ENCODE data around the gene NEK4.

The NEK4 gene

GRCh38 chr3:52817221-52817620, 46.5 kb upstream of the NEK4 start:
- TF ChIP-seq POLR2AphosphoS5 (IDR thresholded peaks at IDR 0.05; ENCODE audit: low read depth) (no peak), REST (IDR thresholded peaks at IDR 0.05; ENCODE audit: insufficient replicate concordance, low read depth) (no peak), SPI1 (IDR thresholded peaks at IDR 0.05; ENCODE audit: borderline replicate concordance, low read depth) (no peak)
- no peaks in the 10 kb centered on the region for H3K27me3 ChIP-seq (ENCODE audit: insufficient read depth, poor library complexity, severe bottlenecking)
- no peak overlapping the region for H3K27ac ChIP-seq (replicated peaks)
- H3K4me3 ChIP-seq (replicated peaks; ENCODE audit: insufficient read depth, low read length): no peak overlapping the region
- no peak for DNase-seq (ENCODE audit: low read depth in 1 of 2, low spot score in 1 of 2)

- DNase-seq (ENCODE audit: low read depth in 1 of 2, low spot score in 1 of 2): no peak
- TF ChIP-seq CTCF (IDR thresholded peaks at IDR 0.05; ENCODE audit: insufficient read depth, low read length): no peak
- TF ChIP-seq SPI1 (IDR thresholded peaks at IDR 0.05; ENCODE audit: borderline replicate concordance, low read depth): no peak
- TF ChIP-seq GABPA (IDR thresholded peaks at IDR 0.05; ENCODE audit: low read depth): no peak
- TF ChIP-seq REST (IDR thresholded peaks at IDR 0.05; ENCODE audit: insufficient replicate concordance, low read depth): no peak
- TF ChIP-seq POLR2AphosphoS5 (IDR thresholded peaks at IDR 0.05; ENCODE audit: low read depth): no peak
- no peak overlapping the region for H3K27ac ChIP-seq (replicated peaks)
- no peaks in the 10 kb centered on the region for H3K27me3 ChIP-seq (ENCODE audit: insufficient read depth, poor library complexity, severe bottlenecking)
- no peak overlapping the region for H3K4me3 ChIP-seq (replicated peaks; ENCODE audit: insufficient read depth, low read length)
Measured at GRCh38 chr3:52816654-52817053, 45.9 kb upstream of the NEK4 start.

GRCh38 chr3:52816199-52816598, 45.5 kb upstream of the NEK4 start:
- no peak for DNase-seq (ENCODE audit: low read depth in 1 of 2, low spot score in 1 of 2)
- Histone ChIP-seq H3K4me3 (replicated peaks; ENCODE audit: insufficient read depth, low read length) (no peak overlapping the region), H3K27me3 (ENCODE audit: insufficient read depth, poor library complexity, severe bottlenecking) (no peaks in the 10 kb centered on the region), H3K27ac (replicated peaks) (no peak overlapping the region)
- no peak for TF ChIP-seq GABPA (IDR thresholded peaks at IDR 0.05; ENCODE audit: low read depth)
- no peak for TF ChIP-seq REST (IDR thresholded peaks at IDR 0.05; ENCODE audit: insufficient replicate concordance, low read depth)
- no peak for TF ChIP-seq SPI1 (IDR thresholded peaks at IDR 0.05; ENCODE audit: borderline replicate concordance, low read depth)
- TF ChIP-seq CTCF (IDR thresholded peaks at IDR 0.05; ENCODE audit: insufficient read depth, low read length): no peak
- TF ChIP-seq POLR2AphosphoS5 (IDR thresholded peaks at IDR 0.05; ENCODE audit: low read depth): no peak

GRCh38 chr3:52813810-52814209, 43.1 kb upstream of the NEK4 start:
- no peak for DNase-seq (ENCODE audit: low read depth in 1 of 2, low spot score in 1 of 2)
- no peaks in the 10 kb centered on the region for H3K27me3 ChIP-seq (ENCODE audit: insufficient read depth, poor library complexity, severe bottlenecking)
- H3K4me3 ChIP-seq (replicated peaks; ENCODE audit: insufficient read depth, low read length): no peak overlapping the region
- TF ChIP-seq REST (IDR thresholded peaks at IDR 0.05; ENCODE audit: insufficient replicate concordance, low read depth) (no peak), CTCF (IDR thresholded peaks at IDR 0.05; ENCODE audit: insufficient read depth, low read length) (no peak), SPI1 (IDR thresholded peaks at IDR 0.05; ENCODE audit: borderline replicate concordance, low read depth) (no peak), POLR2AphosphoS5 (IDR thresholded peaks at IDR 0.05; ENCODE audit: low read depth) (no peak), GABPA (IDR thresholded peaks at IDR 0.05; ENCODE audit: low read depth) (no peak)
- H3K27ac ChIP-seq (replicated peaks): no peak overlapping the region

Measured in HL-60 (cell line).